Testis (tissue), 2 donors: ENCODE results near the gene HEXD.

Source experiments
- CTCF ChIP-seq, 3 experiments: fragments of 450-650 bp in 2 of 3; fragments of 200-600 bp in 1 of 3; sonication (generic) in 1 of 3; IDR thresholded peaks; one replicate each; pipeline ENCODE4 v1.5.1; 2016 to 2019; ENCODE audit warnings: antibody characterized with exemption in 3 of 3, mild to moderate bottlenecking in 2 of 3, moderate library complexity in 1 of 3
- POLR2A ChIP-seq: fragments of 450-650 bp; IDR thresholded peaks from one replicate; pipeline ENCODE4 v1.6.1; 2017; ENCODE audit warnings: antibody characterized with exemption, mild to moderate bottlenecking, moderate library complexity

GRCh38 chr17:82377924-82378740 is 40.0 kb upstream of the HEXD start:
- TF ChIP-seq CTCF (IDR thresholded peaks at IDR 0.05): no peak
- no peak for TF ChIP-seq POLR2A
